PFSK-1 (cell line): Measurements from ENCODE around the gene TNFSF12.

ENCODE experiments used
- POLR2AphosphoS5 ChIP-seq: IDR thresholded peaks from 2 replicates; pipeline ENCODE4 v1.6.1; 2012; ENCODE audit warnings: low read depth, mild to moderate bottlenecking, control low read depth, low read length, moderate library complexity
- TAF1 ChIP-seq: IDR thresholded peaks from 2 replicates; pipeline ENCODE4 v1.6.1; 2012; ENCODE audit warnings: low read length, control low read depth, borderline replicate concordance; ENCODE audit not compliant: insufficient read depth

DNA sequence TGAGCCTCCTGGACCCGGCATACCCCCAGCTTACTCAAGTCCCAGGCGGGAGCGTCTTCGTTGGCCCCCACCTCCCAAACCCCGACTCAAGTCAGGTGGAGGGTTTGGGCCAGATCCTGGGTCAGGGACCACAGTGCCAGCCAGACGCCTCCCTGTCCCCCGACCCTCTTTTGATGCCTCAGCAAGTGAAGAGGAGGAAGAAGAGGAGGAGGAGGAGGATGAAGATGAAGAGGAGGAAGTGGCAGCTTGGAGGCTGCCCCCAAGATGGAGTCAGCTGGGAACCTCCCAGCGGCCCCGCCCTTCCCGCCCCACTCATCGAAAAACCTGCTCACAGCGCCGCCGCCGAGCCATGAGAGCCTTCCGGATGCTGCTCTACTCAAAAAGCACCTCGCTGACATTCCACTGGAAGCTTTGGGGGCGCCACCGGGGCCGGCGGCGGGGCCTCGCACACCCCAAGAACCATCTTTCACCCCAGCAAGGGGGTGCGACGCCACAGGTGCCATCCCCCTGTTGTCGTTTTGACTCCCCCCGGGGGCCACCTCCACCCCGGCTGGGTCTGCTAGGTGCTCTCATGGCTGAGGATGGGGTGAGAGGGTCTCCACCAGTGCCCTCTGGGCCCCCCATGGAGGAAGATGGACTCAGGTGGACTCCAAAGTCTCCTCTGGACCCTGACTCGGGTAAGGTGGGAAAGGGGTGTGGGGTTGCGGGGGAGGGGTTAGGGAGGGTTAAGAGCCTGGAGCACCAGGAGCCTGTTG is 14.4 kb downstream of the TNFSF12 start:
- TF ChIP-seq POLR2AphosphoS5: no peak
- TF ChIP-seq TAF1: no peak
